Stimulated activated CD8-positive, alpha-beta memory T cell treated with anti-CD3 and anti-CD28 coated beads, Interleukin-12 subunit alpha, Interleukin-12 subunit beta, amount 100 ng/mL, for 24 hours (primary cell): Measurements from ENCODE around the gene RABGAP1.

Experiments
- DNase-seq: peaks from one replicate; pipeline ENCODE4 v3.0.0-alpha.2; 2020; ENCODE audit errors: extremely low read depth

Gene RABGAP1

DNA sequence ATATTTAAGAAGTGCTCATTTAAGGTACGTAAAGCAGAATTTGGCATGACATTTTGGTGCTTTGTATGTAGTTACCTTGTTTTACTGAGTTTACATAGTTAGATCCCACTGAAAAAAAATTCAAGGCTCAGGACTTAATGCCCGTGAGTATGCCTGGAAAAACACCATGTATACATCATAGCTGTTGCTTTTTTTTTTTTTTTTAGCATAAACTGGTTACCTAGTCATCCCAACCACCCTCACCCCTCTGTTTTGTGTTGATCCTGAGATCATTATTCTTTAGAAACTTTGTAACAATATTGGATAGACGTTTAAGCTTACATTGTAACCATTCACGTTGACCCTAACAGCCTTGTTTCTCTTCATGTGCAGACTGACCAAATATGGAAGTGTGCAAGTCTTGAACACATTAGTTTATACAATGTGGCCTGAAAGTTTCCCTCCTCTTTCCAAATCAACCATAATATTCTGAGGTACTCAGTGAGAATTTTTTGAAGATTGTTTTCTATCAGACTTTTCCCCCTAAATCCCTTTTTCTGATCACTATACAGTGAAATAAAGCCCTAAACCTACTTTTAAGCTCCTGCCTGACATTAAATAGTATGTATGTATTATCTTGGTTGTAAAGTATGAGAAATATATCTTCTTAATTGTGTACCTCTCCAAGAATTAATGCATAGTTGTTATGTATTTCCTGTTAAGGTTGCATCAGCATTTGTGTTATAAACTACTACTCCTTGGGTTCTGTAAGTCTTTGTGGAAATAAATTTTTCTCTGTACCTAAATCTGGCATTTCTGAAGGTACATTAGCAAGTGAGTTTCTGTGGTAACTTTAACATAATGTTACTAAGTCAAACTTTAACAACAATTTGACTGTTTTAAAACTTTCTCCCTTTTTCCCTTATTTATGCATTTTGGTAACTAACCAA, 4.4 kb downstream of the RABGAP1 start:
- DNase-seq: no peak

- DNase-seq: no peak
Measured at GRCh38 chr9:122946461-122947005, 5.7 kb downstream of the RABGAP1 start.

GRCh38 chr9:122948313-122948712, 7.5 kb downstream of the RABGAP1 start:
- no peak for DNase-seq

DNA sequence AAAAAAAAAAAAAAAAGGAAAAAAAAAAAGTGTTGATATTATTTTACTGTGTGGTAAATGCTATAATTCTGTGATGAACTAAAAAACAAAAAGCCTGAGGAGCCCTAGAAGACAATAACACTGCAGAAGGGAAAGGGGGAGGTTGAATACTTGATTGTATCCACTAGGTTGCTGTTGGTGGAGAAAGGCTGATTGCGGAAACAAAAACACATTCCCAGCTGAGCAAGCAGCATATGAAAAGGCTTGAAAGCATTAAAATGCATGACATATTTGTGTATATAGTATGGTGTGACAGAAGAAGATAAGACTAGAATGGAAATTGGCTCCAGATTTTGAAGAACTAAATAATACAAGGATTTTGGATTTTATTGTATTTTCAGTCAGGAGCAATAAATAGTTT, 8.9 kb downstream of the RABGAP1 start:
- no peak for DNase-seq

- no peak for DNase-seq
Measured at GRCh38 chr9:122950263-122950662, 9.4 kb downstream of the RABGAP1 start.

DNA sequence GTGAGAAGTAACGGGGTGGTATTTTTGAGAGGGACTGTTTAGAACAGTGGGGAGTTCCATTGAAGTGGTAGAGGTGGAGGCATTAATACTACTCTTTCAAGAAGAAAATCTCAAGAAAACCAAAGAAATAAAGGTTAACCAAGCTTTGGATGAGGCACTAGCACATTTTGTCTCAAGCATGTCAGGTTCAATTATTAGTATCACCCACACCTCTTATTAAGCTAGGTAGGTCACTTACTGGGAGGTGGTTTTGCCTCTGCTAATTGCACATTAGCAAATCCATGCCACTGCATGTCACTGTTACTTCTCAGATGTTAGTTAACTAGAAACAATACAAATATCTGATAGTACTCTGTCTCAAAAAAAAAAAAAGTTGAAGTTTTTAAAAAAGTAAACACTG, 10.2 kb downstream of the RABGAP1 start:
- no peak for DNase-seq

DNA sequence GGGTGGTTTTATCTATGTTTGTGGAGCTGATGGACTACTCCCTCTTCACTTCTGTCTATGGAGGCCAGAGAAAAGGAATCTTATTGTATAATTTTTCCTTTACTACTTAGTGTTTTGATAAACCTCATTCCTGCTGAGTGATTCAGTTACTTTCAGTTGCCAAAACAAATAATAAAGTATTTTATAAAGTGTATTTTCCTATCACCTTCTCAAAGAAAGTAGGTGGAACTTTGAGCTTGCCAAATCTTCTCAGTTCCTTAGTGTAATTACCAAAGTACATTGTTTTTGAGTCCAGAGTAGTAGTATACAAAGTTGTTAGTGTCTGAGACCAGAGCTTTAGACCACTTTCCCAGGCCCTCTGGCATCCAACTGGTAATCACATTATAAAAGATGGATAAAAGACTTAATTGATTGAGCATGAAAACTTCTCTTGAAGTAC, 13.5 kb downstream of the RABGAP1 start:
- no peak for DNase-seq

- DNase-seq: no peak
Measured at GRCh38 chr9:122955961-122956360, 15.1 kb downstream of the RABGAP1 start.

DNA sequence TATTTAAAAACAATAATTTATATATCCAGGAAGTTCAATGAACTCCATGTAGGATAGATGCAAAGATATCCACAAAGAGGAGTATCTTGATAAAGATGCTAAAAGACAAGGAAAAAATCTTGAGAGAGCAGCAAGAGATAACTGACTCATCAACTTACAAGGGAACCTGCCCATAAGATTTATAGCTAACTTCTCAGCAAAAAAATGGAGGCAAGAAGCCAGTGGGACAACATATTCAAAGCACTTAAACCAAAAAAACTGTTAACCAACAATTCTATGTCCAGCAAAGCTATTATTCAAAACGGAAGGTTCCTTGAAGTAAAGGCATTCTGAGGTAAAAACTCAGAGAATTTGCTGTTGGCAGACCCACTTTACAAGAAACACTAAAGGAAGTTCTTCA, 20.3 kb downstream of the RABGAP1 start:
- DNase-seq: no peak

GRCh38 chr9:122975196-122975595, 34.4 kb downstream of the RABGAP1 start:
- no peak for DNase-seq

- DNase-seq: no peak
Measured at GRCh38 chr9:122978601-122979000, 37.8 kb downstream of the RABGAP1 start.

DNA sequence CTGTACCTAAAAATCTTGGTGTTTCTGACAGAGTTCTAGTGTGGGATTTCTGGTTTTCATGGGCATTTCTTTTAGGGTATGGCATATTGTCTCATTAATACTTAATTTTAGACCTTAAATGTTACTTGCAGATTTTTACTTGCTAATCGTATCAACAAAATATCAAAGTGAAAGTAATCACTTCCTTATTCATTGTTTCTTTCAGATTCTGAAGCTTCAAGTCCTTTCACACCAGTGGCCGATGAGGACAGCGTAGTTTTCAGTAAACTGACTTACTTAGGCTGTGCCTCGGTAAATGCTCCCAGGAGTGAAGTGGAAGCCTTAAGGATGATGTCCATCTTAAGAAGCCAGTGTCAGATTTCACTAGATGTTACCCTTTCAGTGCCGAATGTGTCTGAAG, 45.2 kb downstream of the RABGAP1 start:
- no peak for DNase-seq

- no peak for DNase-seq
Measured at GRCh38 chr9:122988141-122988540, 47.3 kb downstream of the RABGAP1 start.

- DNase-seq: no peak
Measured at GRCh38 chr9:122988920-122989621, 48.3 kb downstream of the RABGAP1 start.

- DNase-seq: peak; percentile 16
Measured at GRCh38 chr9:122991370-122991830, 50.6 kb downstream of the RABGAP1 start.

DNA sequence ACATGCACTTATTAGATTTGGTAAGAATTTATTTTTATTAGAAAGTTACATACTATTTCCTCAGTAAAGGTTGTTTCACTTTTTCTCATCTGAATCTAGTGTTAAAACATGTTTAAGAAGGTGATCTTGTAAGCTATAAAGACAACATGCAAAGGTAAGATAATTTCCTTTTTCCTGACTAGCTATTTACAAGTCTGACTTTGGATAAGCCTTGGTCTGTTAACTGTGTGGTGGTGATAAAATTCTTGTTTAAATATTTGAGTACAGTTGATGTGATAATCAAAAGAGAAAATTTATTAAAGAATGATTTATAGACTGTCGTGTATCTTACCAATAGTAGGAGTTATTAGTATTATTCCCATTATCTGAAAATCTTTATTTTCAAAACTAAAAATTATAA, 55.8 kb downstream of the RABGAP1 start:
- DNase-seq: no peak

- DNase-seq: no peak
Measured at GRCh38 chr9:122998448-122998847, 57.6 kb downstream of the RABGAP1 start.

- no peak for DNase-seq
Measured at GRCh38 chr9:123000371-123001068, 59.7 kb downstream of the RABGAP1 start.

DNA sequence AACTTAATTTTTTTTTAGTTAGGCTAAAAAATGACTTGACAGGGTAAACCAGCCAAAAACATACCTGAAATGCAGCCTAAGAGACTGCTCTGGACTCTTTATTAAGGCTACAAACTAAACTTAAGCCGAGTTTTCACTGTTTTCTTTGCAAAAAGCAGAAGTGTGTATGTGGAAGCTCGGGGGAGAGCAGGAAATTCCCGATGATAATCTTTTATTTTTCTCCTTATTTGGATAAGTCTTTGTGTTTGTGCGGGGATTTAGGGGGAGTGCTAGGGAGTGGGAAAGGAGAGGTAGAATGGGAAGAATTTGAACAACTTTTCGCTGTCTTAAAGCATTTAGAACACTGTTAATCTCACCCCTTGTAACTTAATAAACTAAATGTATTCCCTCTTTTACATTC, 61.9 kb downstream of the RABGAP1 start:
- DNase-seq: no peak

DNA sequence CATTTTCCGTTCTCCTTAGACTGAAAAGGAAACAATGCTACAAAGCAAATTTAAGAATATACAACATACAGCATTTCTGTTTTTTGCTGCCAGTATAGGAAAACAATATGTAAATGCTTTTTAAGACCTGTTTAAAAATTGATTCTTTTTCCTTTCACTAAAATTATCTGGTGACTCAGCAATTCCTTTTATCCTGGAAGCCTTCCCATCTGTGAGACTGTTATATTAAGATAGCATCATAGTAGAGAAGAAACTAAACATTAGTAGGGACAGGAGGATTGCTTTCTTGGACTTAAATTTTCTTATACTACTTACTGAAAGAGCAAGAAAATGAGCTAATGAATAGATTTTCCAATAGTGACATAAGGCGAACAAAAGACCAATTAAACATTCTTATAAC, 62.6 kb downstream of the RABGAP1 start:
- no peak for DNase-seq

DNA sequence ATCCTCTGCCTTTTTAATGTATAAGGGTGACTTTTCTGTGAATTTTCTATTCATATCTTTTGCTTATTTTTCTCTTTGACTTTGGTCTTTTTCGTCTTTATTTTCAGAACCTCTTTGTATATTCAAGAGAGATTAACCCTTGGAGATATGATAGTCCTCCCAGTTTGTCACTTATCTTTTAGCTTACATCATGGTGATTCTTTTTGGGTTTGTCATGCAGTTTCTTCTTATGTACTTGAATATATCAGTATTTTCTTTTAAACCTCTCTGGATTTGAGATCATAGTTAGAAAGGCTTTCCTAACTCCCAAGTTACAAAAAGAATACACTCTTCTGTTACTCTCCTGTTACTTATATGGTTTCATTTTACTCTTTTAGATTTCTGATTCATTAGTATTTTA, 65.1 kb downstream of the RABGAP1 start:
- no peak for DNase-seq

DNA sequence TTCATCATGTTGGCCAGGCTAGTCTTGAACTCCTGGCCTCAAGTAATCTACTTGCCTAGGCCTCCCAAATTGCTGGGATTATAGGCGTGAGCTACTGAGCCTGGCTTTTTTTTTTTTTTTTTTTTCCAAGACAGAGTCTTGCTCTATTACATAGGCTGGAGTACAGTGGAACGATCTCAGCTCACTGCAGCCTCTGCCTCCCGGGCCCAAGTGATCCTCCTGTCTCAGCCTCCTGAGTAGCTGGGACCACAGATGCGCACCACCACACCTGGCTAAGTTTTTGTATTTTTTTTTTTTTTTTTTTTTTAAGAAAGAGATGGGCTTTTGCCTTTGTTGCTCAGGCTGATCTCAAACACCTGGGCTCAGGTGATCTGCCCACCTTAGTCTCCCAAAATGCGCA, 66.4 kb downstream of the RABGAP1 start:
- no peak for DNase-seq
